HG02981 (cell line): ENCODE results near the gene URB2.
"Not testable (repeated sequence)": the region's sequence is repeated elsewhere in the genome, so short reads cannot be mapped to it uniquely, and the experiment has no call there.

Experiments used
- ATAC-seq: cut with Tn5 transposase; IDR thresholded peaks from one replicate; pipeline ENCODE4 v1.9.1; 2021; ENCODE audit warnings: mild to moderate bottlenecking, moderate library complexity; ENCODE audit not compliant: unreplicated experiment

The URB2 gene

GRCh38 chr1:229613938-229614337 is 12.1 kb upstream of the URB2 start:
- no peak for ATAC-seq

- no peak for ATAC-seq
These were observed 11.3 kb upstream of the URB2 start for GRCh38 chr1:229614701-229615100.

GRCh38 chr1:229617351-229618100 is 8.5 kb upstream of the URB2 start:
- ATAC-seq: no peak

GRCh38 chr1:229619002-229619401 is 7.0 kb upstream of the URB2 start:
- no peak for ATAC-seq

GRCh38 chr1:229619614-229620013 is 6.4 kb upstream of the URB2 start:
- no peak for ATAC-seq

- ATAC-seq: no peak
These were observed 5.2 kb upstream of the URB2 start for GRCh38 chr1:229620876-229621275.

GRCh38 chr1:229621663-229622062 is 4.4 kb upstream of the URB2 start:
- no peak for ATAC-seq

GRCh38 chr1:229622641-229623120 is 3.4 kb upstream of the URB2 start:
- ATAC-seq: not testable (repeated sequence)

GRCh38 chr1:229623225-229623624 is 2.8 kb upstream of the URB2 start:
- ATAC-seq: no peak

- no peak for ATAC-seq
These were observed 2.2 kb upstream of the URB2 start for GRCh38 chr1:229623838-229624237.

GRCh38 chr1:229624521-229625070 is 1.5 kb upstream of the URB2 start:
- ATAC-seq: no peak

GRCh38 chr1:229625071-229625914 is 754 bp upstream of the URB2 start:
- peak; percentile 32 for ATAC-seq

GRCh38 chr1:229627003-229627402 is 956 bp downstream of the URB2 start:
- ATAC-seq: no peak

GRCh38 chr1:229629261-229629660 is 3.2 kb downstream of the URB2 start:
- ATAC-seq: no peak

- no peak for ATAC-seq
These were observed 5.1 kb downstream of the URB2 start for GRCh38 chr1:229631148-229631547.

- ATAC-seq: no peak
These were observed 5.9 kb downstream of the URB2 start for GRCh38 chr1:229631966-229632365.

GRCh38 chr1:229636042-229636441 is 10.0 kb downstream of the URB2 start:
- ATAC-seq: no peak

- no peak for ATAC-seq
These were observed 11.7 kb downstream of the URB2 start for GRCh38 chr1:229637746-229638145.

GRCh38 chr1:229640455-229640854 is 14.4 kb downstream of the URB2 start:
- no peak for ATAC-seq

- ATAC-seq: no peak
These were observed 15.3 kb downstream of the URB2 start for GRCh38 chr1:229641306-229641705.

GRCh38 chr1:229642376-229642775 is 16.3 kb downstream of the URB2 start:
- ATAC-seq: no peak

- no peak for ATAC-seq
These were observed 16.9 kb downstream of the URB2 start for GRCh38 chr1:229642970-229643369.
